ENCODE data around the gene A1CF.

DNA sequence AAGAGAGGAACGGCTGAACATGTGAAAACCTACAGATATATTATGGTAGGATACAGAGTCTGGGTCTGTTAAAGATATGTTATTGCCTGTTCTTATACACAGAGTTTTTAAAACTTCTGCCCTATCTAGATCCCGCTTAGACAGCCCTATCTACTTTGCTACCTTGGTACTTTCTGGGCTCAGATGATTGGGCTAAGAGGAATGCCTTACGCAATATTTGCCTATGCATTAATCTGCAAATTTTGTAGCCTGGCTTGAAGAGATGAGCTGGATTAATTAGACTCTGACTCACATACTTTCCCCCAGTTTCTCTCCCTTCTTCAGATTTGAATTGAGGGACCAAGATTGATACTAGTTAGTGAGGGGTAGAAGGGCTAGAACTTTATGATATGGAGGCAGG, 33.6 kb upstream of the A1CF start:
- TF ChIP-seq, protein P1, sequence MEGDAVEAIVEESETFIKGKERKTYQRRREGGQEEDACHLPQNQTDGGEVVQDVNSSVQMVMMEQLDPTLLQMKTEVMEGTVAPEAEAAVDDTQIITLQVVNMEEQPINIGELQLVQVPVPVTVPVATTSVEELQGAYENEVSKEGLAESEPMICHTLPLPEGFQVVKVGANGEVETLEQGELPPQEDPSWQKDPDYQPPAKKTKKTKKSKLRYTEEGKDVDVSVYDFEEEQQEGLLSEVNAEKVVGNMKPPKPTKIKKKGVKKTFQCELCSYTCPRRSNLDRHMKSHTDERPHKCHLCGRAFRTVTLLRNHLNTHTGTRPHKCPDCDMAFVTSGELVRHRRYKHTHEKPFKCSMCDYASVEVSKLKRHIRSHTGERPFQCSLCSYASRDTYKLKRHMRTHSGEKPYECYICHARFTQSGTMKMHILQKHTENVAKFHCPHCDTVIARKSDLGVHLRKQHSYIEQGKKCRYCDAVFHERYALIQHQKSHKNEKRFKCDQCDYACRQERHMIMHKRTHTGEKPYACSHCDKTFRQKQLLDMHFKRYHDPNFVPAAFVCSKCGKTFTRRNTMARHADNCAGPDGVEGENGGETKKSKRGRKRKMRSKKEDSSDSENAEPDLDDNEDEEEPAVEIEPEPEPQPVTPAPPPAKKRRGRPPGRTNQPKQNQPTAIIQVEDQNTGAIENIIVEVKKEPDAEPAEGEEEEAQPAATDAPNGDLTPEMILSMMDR (conservative IDR thresholded peaks at IDR 0.05 in 1 of 2, IDR thresholded peaks at IDR 0.05 in 1 of 2; ENCODE audit: extremely low read depth in 1 of 2, insufficient read depth in 1 of 2, low read depth in 1 of 2, low read length in 2 of 2) = no peak
- TF ChIP-seq EZH2 (IDR thresholded peaks at IDR 0.05; ENCODE audit: borderline replicate concordance, low read length) = no peak
